Measurements from ENCODE around the gene SAMD4A.

DNA sequence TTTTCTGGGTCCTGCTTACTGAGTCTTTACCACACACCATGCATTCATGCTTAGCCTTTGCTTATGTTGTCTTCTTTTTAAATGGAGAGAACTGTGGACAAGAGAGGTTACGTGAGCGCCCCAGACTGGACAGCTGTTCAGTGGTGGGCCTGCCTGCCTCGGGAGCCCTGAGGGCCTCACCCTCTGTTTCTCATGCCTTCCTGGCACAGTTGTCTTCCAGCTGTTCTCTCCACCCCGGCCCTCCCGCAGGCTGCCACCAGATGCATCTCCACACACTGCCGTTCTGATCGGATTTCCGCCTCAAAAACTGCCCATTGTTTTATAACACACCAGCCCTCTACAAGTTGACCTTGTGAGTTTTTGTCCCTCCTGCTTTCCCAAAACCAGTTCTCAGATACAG lies 100.8 kb downstream of the SAMD4A start:
- no peak for TF ChIP-seq FOXP2 (optimal IDR thresholded peaks at IDR 0.05; ENCODE audit: control extremely low read depth, extremely low read length, insufficient read depth)
- TF ChIP-seq POLR2AphosphoS5 (IDR thresholded peaks at IDR 0.05; ENCODE audit: borderline replicate concordance, low read depth, low read length), result no peak
